ENCODE measurements around the gene CSNK1G1.

- TF ChIP-seq CTCF (IDR thresholded peaks at IDR 0.05; ENCODE audit: insufficient read depth, low read length, poor library complexity, severe bottlenecking) (no peak), EZH2phosphoT487 (conservative IDR thresholded peaks at IDR 0.05; ENCODE audit: low read length) (no peak)
Observed at GRCh38 chr15:64163659-64164362, 192.2 kb downstream of the CSNK1G1 start.
